Loucy (cell line): ENCODE measurements around the gene CCDC63.

Source experiments
- H2AFZ ChIP-seq: fragments of 200-600 bp; sonication (generic); 2 replicates; pipeline ENCODE4 v1.6.0; 2016; ENCODE audit warnings: antibody characterized with exemption, mild to moderate bottlenecking, low read length, moderate library complexity
- H3F3A ChIP-seq: fragments of 200-600 bp; 2 replicates; pipeline ENCODE4 v1.6.0; 2016; ENCODE audit warnings: antibody characterized with exemption, low read depth, mild to moderate bottlenecking
- H3K27me3 ChIP-seq: fragments of 200-600 bp; sonication (generic); 2 replicates; pipeline ENCODE4 v1.6.1; 2014; ENCODE audit warnings: low read length, mild to moderate bottlenecking; ENCODE audit not compliant: insufficient read depth, poor library complexity, severe bottlenecking
- H3K36me3 ChIP-seq: fragments of 200-600 bp; sonication (generic); 2 replicates; pipeline ENCODE4 v1.6.1; 2016; ENCODE audit warnings: low read length; ENCODE audit not compliant: insufficient read depth
- H3K4me1 ChIP-seq: fragments of 200-600 bp; sonication (generic); 2 replicates; pipeline ENCODE4 v1.5.1; 2014; ENCODE audit warnings: low read length, mild to moderate bottlenecking; ENCODE audit not compliant: insufficient read depth, poor library complexity, severe bottlenecking
- H3K4me2 ChIP-seq: fragments of 200-600 bp; sonication (generic); 2 replicates; pipeline ENCODE4 v1.6.0; 2014; ENCODE audit warnings: antibody characterized with exemption, low read length, low read depth, mild to moderate bottlenecking; ENCODE audit not compliant: poor library complexity, severe bottlenecking
- H3K4me3 ChIP-seq: fragments of 200-600 bp; sonication (generic); 2 replicates; pipeline ENCODE4 v1.5.1; 2014; ENCODE audit warnings: low read length, mild to moderate bottlenecking, mixed read lengths; ENCODE audit not compliant: poor library complexity, severe bottlenecking
- H3K79me2 ChIP-seq: fragments of 200-600 bp; sonication (generic); 2 replicates; pipeline ENCODE4 v1.6.1; 2014; ENCODE audit warnings: low read length; ENCODE audit not compliant: insufficient read depth
- H3K9ac ChIP-seq: fragments of 200-600 bp; sonication (generic); 2 replicates; pipeline ENCODE4 v1.6.0; 2014; ENCODE audit warnings: mild to moderate bottlenecking, low read depth, low read length, moderate library complexity; ENCODE audit not compliant: poor library complexity, severe bottlenecking
- H3K9me2 ChIP-seq: fragments of 200-600 bp; sonication (generic); replicated peaks from 2 replicates; pipeline ENCODE4 v1.6.1; 2016; ENCODE audit warnings: low read depth, low read length, mixed read lengths
- H3K9me3 ChIP-seq: fragments of 200-600 bp; sonication (generic); 2 replicates; pipeline ENCODE4 v1.6.1; 2014; ENCODE audit warnings: mild to moderate bottlenecking, antibody characterized with exemption, low read length, low read depth; ENCODE audit not compliant: insufficient read depth
- H4K20me1 ChIP-seq: fragments of 200-600 bp; sonication (generic); 2 replicates; pipeline ENCODE4 v1.6.0; 2014; ENCODE audit warnings: antibody characterized with exemption, low read length, mild to moderate bottlenecking; ENCODE audit not compliant: insufficient read depth, poor library complexity, severe bottlenecking
- EZH2phosphoT487 ChIP-seq: fragments of 200-600 bp; IDR thresholded peaks from 2 replicates; pipeline ENCODE4 v1.6.1; 2018; ENCODE audit warnings: antibody characterized with exemption, mild to moderate bottlenecking, moderate library complexity, borderline replicate concordance
- TF ChIP-seq, protein P1 (sequence below): fragments of 200-600 bp; sonication (generic); conservative IDR thresholded peaks from 2 replicates; pipeline ENCODE4 v1.5.1; 2014; ENCODE audit warnings: mild to moderate bottlenecking, antibody characterized with exemption, low read length

Gene CCDC63

DNA sequence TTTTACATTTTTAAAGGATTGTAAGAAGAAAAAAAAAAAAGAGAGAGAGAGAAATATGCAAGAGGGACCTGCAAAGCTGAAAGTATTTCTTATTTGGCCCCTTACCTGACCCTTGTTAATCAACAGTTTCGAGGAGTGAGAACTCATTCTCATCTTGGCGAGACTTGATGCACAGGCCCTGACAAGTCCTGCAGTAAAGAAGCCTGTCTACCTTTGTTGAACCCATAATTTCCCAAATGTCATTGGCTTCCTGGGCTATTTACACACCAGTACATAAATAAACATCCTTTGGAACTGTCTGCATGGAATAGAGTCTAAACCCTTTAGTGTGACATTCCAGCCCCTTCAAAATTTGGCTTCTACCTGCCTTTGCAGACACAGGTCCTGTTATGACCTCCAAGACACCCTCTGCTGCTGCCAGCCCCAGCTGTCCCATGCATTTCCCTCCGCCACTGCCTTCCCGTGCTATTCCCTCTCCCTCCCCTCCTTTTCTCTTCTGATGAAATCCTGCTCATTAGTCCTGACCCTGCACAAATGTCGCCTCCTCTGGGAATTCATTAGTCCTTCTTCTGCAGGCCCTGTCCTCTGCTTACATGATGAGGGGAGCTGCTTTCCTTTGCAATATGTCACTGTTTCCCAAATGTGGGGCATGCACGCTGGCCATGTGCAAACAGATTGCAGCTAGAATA is 38.5 kb downstream of the CCDC63 start:
- no peaks in the 10 kb centered on the region for H3K9me3 ChIP-seq
- H3F3A ChIP-seq: no peaks in the 10 kb centered on the region
- no peaks in the 10 kb centered on the region for H3K79me2 ChIP-seq
- no peaks in the 10 kb centered on the region for H3K4me1 ChIP-seq
- H3K36me3 ChIP-seq: no peaks in the 10 kb centered on the region
- H3K9ac ChIP-seq: no peak overlapping the region
- H3K27me3 ChIP-seq: no peaks in the 10 kb centered on the region
- H3K9me2 ChIP-seq: no peaks in the 10 kb centered on the region
- no peaks in the 10 kb centered on the region for H4K20me1 ChIP-seq
- TF ChIP-seq, protein P1, sequence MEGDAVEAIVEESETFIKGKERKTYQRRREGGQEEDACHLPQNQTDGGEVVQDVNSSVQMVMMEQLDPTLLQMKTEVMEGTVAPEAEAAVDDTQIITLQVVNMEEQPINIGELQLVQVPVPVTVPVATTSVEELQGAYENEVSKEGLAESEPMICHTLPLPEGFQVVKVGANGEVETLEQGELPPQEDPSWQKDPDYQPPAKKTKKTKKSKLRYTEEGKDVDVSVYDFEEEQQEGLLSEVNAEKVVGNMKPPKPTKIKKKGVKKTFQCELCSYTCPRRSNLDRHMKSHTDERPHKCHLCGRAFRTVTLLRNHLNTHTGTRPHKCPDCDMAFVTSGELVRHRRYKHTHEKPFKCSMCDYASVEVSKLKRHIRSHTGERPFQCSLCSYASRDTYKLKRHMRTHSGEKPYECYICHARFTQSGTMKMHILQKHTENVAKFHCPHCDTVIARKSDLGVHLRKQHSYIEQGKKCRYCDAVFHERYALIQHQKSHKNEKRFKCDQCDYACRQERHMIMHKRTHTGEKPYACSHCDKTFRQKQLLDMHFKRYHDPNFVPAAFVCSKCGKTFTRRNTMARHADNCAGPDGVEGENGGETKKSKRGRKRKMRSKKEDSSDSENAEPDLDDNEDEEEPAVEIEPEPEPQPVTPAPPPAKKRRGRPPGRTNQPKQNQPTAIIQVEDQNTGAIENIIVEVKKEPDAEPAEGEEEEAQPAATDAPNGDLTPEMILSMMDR: no peak
- TF ChIP-seq EZH2phosphoT487: no peak
- H3K4me2 ChIP-seq: no peak overlapping the region
- H3K4me3 ChIP-seq: no peak overlapping the region
- H2AFZ ChIP-seq: no peak overlapping the region

DNA sequence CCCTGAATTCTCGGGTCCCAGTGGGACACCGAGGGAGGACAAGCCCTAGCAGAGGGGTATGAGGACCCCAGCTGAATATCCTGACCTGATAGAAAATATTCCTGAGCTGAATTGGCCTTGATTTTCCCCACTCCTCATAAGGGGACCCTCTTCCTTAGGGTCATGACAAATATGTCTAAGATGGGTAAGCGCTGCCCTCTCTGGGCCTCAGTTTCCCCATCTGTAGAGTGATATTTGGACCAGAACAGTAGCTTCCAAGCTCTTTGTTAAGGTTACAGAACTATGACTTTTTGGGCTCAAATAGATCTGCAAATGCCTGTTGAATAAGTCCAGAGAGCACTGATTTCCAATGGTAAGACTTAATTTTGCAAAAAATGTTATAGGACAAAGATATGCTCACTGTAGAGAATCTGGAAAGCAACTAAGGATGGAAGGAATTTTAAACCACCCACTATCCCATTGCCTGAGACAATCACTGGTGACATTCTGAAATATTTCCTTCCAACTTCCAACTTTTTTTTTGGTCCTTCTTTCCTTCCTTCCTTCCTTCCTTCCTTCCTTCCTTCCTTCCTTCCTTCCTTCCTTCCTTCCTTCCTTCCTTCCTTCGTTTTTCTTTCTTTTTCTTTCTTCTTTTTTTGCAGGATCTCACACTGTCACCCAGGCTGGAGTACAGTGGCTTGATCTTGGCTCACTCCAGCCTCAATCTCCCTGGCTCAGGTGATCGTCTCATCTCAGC is 41.6 kb downstream of the CCDC63 start:
- Histone ChIP-seq H3F3A (no peaks in the 10 kb centered on the region), H3K4me3 (no peak overlapping the region), H4K20me1 (no peaks in the 10 kb centered on the region), H3K4me1 (no peaks in the 10 kb centered on the region), H3K36me3 (no peaks in the 10 kb centered on the region), H3K9me2 (no peaks in the 10 kb centered on the region), H3K4me2 (peak overlapping the region; percentile 77), H3K9ac (no peak overlapping the region), H3K9me3 (no peaks in the 10 kb centered on the region), H3K27me3 (no peaks in the 10 kb centered on the region), H3K79me2 (no peaks in the 10 kb centered on the region), H2AFZ (no peak overlapping the region)
- no peak for TF ChIP-seq EZH2phosphoT487
- TF ChIP-seq, protein P1: peak; percentile 29; the same call in 1 of the 2 replicates

DNA sequence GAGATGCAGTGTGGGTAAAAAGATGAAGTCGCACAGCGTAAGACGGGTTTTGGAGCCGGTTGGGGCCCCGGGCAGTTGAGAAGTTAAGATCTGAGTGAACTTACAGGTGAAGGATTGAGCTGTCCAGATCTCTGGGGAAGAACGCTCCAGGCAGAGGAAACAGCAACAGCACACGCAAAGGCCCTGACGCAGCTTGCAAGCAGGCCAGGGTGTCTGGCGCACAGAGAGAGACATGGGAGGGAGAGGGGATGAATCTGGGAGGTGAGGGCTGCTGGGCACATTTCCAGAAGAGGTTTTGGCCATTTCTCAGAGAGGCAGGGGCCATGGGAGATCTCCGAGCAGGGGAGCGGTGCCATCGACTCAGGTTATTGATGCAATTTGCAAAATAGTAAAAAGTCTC is 42.6 kb downstream of the CCDC63 start:
- no peak for TF ChIP-seq EZH2phosphoT487
- TF ChIP-seq, protein P1: no peak
- H3K27me3 ChIP-seq: no peaks in the 10 kb centered on the region
- H3K36me3 ChIP-seq: no peaks in the 10 kb centered on the region
- no peak overlapping the region for H3K9ac ChIP-seq
- H3K4me1 ChIP-seq: no peaks in the 10 kb centered on the region
- H3K4me3 ChIP-seq: no peak overlapping the region
- H3K4me2 ChIP-seq: no peak overlapping the region
- no peaks in the 10 kb centered on the region for H3K9me2 ChIP-seq
- H3F3A ChIP-seq: no peaks in the 10 kb centered on the region
- no peaks in the 10 kb centered on the region for H3K79me2 ChIP-seq
- H3K9me3 ChIP-seq: no peaks in the 10 kb centered on the region
- no peak overlapping the region for H2AFZ ChIP-seq
- no peaks in the 10 kb centered on the region for H4K20me1 ChIP-seq
